Measurements from ENCODE around the gene CLSTN2.

CLSTN2 gene

GRCh38 chr3:140469491-140469890 lies 534.5 kb downstream of the CLSTN2 start:
- Histone ChIP-seq H2AFZ (ENCODE audit: low read depth) (no peak overlapping the region), H3K36me3 (ENCODE audit: insufficient read depth) (no peaks in the 10 kb centered on the region), H3K79me2 (ENCODE audit: insufficient read depth, low read depth) (no peaks in the 10 kb centered on the region), H4K20me1 (ENCODE audit: insufficient read depth) (no peaks in the 10 kb centered on the region), H3K27me3 (ENCODE audit: insufficient read depth, low read depth) (no peaks in the 10 kb centered on the region), H3K9ac (no peak overlapping the region), H3K4me1 (ENCODE audit: low read depth, poor library complexity, severe bottlenecking) (no peaks in the 10 kb centered on the region), H3K4me2 (no peak overlapping the region), H3K4me3 (IDR thresholded peaks at IDR 0.05; ENCODE audit: insufficient read depth, low read depth, low read length) (no peak overlapping the region), H3K27ac (no peak overlapping the region)
- TF ChIP-seq, protein P1, sequence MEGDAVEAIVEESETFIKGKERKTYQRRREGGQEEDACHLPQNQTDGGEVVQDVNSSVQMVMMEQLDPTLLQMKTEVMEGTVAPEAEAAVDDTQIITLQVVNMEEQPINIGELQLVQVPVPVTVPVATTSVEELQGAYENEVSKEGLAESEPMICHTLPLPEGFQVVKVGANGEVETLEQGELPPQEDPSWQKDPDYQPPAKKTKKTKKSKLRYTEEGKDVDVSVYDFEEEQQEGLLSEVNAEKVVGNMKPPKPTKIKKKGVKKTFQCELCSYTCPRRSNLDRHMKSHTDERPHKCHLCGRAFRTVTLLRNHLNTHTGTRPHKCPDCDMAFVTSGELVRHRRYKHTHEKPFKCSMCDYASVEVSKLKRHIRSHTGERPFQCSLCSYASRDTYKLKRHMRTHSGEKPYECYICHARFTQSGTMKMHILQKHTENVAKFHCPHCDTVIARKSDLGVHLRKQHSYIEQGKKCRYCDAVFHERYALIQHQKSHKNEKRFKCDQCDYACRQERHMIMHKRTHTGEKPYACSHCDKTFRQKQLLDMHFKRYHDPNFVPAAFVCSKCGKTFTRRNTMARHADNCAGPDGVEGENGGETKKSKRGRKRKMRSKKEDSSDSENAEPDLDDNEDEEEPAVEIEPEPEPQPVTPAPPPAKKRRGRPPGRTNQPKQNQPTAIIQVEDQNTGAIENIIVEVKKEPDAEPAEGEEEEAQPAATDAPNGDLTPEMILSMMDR (conservative IDR thresholded peaks at IDR 0.05; ENCODE audit: low read depth, low read length) = no peak

DNA sequence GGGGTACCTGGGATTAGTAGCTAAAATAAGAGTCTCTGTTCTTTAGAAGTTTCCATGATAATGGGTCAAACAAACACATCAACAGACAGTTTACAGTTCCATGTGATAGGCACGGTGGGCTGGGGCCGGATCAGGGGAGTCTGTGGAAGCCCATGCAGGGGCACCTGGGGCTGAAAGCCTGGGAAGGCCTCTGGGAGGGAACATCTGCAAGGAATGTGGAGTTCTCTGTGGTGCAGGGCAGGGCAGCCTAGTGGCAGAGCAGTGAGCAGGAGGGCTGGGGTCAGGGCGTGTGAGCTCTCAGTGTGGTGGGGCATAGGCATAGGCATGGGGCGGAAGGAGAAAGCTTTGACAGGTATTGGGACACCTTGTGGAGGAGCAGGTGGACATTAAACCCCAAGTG lies 535.2 kb downstream of the CLSTN2 start:
- no peaks in the 10 kb centered on the region for H3K36me3 ChIP-seq (ENCODE audit: insufficient read depth)
- H2AFZ ChIP-seq (ENCODE audit: low read depth) = no peak overlapping the region
- TF ChIP-seq, protein P1 (conservative IDR thresholded peaks at IDR 0.05; ENCODE audit: low read depth, low read length) = no peak
- H3K4me3 ChIP-seq (IDR thresholded peaks at IDR 0.05; ENCODE audit: insufficient read depth, low read depth, low read length) = no peak overlapping the region
- no peak overlapping the region for H3K9ac ChIP-seq
- no peaks in the 10 kb centered on the region for H3K27me3 ChIP-seq (ENCODE audit: insufficient read depth, low read depth)
- no peaks in the 10 kb centered on the region for H4K20me1 ChIP-seq (ENCODE audit: insufficient read depth)
- no peaks in the 10 kb centered on the region for H3K4me1 ChIP-seq (ENCODE audit: low read depth, poor library complexity, severe bottlenecking)
- no peak overlapping the region for H3K27ac ChIP-seq
- H3K79me2 ChIP-seq (ENCODE audit: insufficient read depth, low read depth) = no peaks in the 10 kb centered on the region
- H3K4me2 ChIP-seq = no peak overlapping the region

DNA sequence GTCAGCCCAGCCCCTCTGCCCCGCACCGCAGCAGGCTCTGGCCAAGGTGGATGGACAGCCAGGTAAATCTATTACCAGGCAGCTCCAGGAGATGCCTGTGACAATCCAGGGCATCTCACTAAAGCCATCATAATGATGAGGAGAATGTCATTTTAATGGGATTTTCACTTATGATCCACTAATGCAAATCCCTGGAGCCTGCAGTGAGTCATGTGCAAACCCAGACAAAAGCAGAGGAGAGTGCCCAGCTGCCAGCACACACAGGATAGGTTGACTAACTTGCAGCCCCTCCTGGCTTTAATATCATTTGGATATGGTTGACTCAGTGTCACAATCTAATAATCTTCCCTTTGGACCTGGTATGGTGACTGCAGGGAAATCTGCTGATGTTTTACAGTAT lies 536.0 kb downstream of the CLSTN2 start:
- Histone ChIP-seq H3K36me3 (ENCODE audit: insufficient read depth) (no peaks in the 10 kb centered on the region), H3K4me2 (no peak overlapping the region)
- TF ChIP-seq, protein P1 (conservative IDR thresholded peaks at IDR 0.05; ENCODE audit: low read depth, low read length) = no peak

GRCh38 chr3:140472306-140473020 lies 537.5 kb downstream of the CLSTN2 start:
- Histone ChIP-seq H3K4me3 (IDR thresholded peaks at IDR 0.05; ENCODE audit: insufficient read depth, low read depth, low read length) (no peak overlapping the region), H3K27me3 (ENCODE audit: insufficient read depth, low read depth) (no peaks in the 10 kb centered on the region), H2AFZ (ENCODE audit: low read depth) (no peak overlapping the region), H3K9ac (no peak overlapping the region), H3K79me2 (ENCODE audit: insufficient read depth, low read depth) (no peaks in the 10 kb centered on the region), H3K4me1 (ENCODE audit: low read depth, poor library complexity, severe bottlenecking) (no peaks in the 10 kb centered on the region), H3K4me2 (no peak overlapping the region), H3K36me3 (ENCODE audit: insufficient read depth) (no peaks in the 10 kb centered on the region), H4K20me1 (ENCODE audit: insufficient read depth) (no peaks in the 10 kb centered on the region), H3K27ac (no peak overlapping the region)
- TF ChIP-seq, protein P1 (conservative IDR thresholded peaks at IDR 0.05; ENCODE audit: low read depth, low read length) = no peak

More for the DNA sequence above, 536.0 kb downstream of the CLSTN2 start:
- Histone ChIP-seq H4K20me1 (ENCODE audit: insufficient read depth) (no peaks in the 10 kb centered on the region), H3K4me1 (ENCODE audit: low read depth, poor library complexity, severe bottlenecking) (no peaks in the 10 kb centered on the region), H3K9ac (no peak overlapping the region), H3K4me3 (IDR thresholded peaks at IDR 0.05; ENCODE audit: insufficient read depth, low read depth, low read length) (no peak overlapping the region), H3K27me3 (ENCODE audit: insufficient read depth, low read depth) (no peaks in the 10 kb centered on the region), H2AFZ (ENCODE audit: low read depth) (no peak overlapping the region), H3K79me2 (ENCODE audit: insufficient read depth, low read depth) (no peaks in the 10 kb centered on the region), H3K27ac (no peak overlapping the region)
